ENCODE data around the gene SMTNL2.
"Not testable (repeated sequence)": the region's sequence is repeated elsewhere in the genome, so short reads cannot be mapped to it uniquely, and the experiment has no call there.

The SMTNL2 gene

DNA sequence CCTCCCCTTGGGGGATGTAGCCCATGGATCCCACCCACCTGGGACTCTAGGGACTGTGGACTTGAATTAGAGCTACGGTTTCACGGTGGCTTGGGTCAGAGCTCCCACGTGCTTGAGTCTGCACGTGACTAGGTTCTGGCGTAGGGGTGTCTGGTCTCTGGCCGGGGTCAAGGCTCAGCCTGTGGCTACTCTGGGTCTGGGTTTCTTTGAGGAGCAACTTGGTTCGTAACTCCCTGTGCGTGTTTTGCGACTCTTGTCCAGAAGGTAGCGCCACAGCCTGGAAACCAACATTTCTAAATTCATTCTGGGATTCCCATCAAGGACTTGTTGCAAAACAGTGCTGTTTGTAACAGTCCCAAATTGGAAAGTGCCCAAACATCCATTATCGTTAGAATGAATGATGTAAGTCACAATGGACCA lies 23.5 kb upstream of the SMTNL2 start:
- peak; percentile 47 for DNase-seq

DNA sequence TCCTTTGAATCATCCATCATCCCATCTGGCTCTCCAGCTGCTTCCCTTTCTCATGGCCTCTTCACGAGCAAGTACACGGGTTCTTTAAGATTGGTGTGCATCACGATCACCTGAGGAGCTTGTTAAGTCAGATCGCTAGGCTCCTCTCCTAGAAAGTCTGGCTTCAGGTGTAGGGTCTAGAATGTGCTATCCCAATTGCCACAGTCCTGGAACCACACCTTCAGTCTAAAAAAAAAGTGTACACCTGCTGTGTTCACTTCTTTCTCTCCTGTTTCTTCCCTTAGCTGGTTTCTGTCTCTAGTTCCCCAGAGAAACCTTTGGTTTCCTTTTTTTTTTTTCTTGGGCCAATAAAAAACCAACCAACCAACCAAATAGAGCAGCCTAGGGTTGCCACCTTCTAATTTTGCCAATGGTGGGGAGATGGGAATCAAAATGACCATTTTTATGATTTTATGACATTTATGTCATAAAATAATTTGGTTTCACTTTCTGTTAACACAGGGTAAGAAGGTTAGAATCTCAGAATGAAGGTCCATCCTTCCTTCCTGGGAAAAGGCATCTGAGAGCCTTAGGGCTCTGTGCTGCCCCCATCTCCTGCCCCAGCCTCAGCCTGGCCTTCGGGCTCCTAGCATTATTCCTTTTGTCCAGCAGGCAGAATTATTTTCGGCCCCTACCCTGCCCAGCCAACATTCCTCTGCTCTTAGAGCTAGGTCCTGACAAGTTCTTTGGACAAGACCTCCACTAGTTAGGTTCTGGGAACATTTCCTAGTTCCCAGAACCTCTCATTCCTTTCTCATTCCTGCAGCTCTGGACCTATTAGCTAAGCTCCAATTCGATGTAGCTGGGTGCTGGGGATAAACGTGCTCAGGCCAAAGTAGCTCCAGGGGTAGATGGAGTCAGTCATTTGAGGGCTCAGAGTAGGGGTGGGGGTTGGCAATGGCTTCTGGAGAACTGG lies 22.0 kb upstream of the SMTNL2 start:
- no peak for DNase-seq

DNA sequence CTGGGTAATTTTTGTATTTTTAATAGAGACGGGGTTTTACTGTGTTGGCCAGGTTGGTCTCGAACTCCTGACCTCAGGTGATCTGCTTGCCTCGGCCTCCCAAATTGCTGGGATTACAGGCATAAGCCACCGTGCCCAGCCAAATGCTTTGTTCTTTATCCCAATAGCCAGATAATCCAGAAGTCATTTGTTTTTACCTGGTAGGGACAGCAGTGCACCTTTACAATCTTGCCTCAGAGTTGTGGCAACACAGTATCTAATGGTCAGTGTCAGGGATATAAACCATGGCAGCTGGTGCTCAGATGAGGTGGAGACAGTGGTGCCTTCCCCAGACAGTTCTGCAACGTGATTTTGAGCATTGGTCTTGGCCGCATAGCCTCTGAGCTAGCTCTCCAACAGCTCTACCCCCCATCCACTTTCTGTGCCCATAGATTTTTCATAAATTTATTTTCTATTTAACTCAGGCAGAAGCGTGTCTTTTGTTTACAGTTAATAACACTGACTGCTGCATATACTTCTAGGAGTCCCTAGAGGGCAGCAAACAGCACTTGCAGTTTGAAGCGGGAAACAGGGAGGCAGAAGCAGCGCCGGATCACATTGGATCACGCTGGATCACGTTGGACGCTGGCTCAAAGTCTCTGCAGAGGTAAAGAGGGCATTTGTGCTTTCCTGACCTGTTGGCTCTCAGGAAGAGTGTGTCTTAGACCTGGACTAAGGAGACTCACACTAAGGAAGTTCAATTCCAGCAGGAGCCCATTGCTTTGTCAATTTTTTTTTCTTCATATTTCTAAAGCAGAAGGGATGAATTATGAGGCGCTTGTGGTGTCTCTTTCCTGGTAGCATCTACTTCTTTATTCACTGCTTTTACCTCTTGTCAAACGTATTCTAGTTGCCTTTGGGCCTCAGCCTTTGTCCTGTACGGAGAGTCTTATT lies 18.9 kb upstream of the SMTNL2 start:
- peak; percentile 82 for DNase-seq

DNA sequence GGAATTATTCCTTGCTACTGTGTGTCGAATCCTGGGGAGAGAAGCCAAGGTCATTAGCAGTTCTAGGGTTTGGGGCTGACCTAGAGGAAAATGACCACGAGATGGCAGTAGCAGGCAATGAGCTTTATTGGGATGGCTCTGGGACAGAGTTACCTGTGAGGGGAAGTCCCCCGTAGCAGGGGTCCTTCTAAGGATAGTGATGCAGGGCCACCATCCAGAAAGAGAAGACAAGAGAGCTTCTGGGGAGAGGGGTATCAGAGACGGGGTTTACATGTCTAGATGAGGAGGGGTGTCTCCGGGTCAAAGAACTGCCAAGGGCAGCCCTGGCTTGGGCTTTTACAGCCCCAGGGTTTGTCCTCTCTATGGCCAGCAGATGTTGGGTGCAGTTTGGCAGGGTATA lies 17.5 kb upstream of the SMTNL2 start:
- DNase-seq: peak; percentile 47

DNA sequence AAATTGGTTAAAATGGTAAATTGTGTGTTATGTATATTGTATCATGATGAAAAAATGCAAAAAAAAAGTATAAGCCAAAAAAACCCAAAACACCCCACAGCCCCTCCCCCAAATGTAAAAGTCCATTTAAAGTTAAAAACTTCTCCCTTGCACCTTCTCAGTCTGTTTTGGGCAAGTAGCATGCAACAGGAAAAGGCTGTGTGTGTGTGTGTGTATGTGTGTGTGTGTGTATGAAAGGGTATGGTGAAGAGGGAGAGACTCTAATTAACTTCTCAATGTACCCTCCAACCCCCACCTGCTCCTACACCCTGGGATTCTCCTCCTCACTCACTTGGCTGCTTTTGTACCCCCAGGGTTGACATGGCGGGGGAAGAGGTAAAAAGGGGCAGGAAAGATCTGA lies 14.7 kb upstream of the SMTNL2 start:
- DNase-seq: no peak

DNA sequence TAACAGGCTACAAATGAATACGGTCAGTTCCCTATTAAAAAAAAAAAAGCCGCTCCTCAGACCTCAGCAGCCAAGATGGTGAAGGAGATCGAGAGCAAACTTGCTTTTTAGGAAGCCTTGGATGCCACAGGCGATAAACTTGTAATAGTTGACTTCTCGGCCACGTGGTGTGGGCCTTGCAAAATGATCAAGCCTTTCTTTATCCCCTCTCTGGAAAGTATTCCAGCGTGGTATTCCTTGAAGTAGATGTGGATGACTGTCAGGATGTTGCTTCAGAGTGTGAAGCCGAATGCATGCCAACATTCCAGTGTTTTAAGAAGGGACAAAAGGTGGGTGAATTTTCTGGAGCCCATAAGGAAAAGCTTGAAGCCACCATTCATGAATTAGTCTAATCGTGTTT lies 12.2 kb upstream of the SMTNL2 start:
- DNase-seq: no peak

DNA sequence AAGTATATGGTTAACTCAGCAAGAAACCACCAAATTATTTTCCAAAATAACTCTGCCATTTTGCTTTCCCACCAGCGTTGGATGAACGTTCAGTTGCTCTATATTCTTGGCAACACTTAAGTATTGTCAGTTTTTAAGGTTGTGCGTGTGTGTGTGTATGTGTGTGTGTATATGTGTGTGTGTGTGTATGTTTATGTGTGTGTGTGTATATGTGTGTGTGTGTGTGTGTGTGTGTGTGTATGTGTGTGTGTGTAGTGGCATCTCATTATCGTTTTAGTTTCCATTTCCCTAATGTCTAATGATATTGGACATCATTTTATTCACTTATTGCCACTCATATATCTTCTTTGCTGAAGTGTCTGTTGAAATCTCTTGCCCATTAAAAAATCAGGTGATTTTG lies 11.2 kb upstream of the SMTNL2 start:
- no peak for DNase-seq

DNA sequence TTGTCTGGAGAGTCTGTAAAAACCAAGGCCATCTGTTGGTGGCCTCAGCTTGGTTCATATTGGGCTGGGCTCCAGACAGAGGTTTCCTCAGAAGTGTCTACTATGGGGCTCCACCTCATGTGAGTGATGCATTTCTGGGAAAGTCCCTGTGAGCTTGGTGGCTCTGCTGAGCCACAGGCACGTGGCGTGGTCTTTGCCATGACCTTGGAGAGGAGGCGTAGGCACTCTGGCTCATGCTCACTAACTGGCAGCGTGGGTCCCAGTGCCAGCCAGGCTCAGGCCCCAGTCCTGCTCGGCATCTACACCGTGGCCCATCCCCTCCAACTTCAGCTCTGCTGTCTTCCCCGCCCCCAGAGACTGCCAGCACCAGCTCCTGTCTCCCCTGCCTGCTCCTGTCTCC lies 10.7 kb upstream of the SMTNL2 start:
- no peak for DNase-seq

DNA sequence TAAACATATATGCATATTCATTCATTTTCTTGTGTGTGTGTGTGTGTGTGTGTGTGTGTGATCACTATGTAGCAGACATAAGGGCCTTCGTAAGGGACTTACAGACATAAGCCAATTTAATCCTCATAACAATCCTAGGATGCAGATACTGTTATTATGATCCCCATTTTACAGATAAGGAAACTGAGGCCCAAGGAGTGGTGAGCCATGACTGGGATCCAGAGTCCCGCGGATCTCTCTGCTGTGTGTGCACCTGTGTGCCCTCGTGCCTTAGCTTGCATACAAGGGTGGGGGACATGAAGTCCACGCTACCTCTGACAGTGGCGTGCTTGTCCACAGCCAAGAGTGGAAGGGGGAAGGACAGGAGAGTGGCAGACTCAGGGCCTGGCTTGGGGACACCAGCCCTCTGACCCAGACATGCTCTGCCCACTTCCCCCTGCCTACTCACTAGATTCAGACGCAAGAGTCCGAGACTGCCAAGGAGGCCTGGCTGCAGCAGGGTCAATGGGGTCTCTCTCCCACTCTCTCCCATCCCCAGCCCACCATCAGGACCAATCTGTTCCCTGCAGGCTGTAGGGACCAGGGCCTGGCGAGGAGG lies 9.8 kb upstream of the SMTNL2 start:
- DNase-seq: no peak

DNA sequence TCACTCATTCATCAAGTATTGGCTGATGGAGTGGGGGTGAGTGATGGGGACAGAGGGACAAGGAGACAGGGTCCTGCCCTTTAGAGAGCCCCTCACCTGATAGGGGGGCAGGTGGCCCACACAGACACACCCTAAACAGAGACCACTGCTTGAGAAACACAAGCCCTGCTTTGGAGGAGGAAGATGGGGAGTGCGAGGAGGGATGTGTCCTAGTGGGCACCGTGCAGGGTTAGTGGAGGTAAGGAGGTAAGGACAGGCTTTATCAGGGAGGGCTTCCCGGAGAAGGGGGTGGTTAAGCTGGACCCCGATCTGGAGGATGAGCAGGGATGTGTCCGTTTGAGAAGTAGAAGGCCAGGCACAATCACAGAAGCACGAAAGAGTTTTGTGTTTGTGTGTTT lies 8.2 kb upstream of the SMTNL2 start:
- DNase-seq: no peak

DNA sequence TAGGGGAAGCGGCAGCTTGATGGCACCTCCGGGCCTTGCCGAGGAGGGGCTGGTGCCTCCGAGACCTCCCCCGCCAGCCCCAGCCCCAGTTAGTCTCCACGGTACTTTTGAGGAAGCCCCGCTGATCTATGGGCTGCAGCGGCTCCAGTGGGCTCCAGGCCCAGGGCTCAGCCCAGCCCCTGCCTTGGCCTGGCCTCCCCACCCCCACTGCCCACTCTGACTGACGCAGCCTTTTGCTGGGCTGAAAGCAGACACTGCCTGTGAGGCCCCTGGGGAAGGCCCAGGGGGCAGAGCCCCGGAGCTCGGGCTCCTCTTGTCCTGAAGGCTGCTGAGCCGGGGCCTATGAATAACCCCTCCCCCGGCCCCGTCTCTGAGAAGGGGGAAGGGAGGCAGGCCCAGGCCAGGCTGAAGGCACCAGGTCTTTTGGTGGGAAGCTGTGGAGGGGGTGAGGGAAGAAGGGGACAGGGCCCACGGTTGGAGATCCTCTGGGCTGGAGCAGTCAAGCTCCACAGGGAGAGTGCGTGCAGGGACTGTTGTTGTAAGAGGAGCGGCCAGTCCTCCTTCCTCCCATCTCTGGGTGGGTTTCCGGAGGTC lies 7.5 kb upstream of the SMTNL2 start:
- DNase-seq: no peak

DNA sequence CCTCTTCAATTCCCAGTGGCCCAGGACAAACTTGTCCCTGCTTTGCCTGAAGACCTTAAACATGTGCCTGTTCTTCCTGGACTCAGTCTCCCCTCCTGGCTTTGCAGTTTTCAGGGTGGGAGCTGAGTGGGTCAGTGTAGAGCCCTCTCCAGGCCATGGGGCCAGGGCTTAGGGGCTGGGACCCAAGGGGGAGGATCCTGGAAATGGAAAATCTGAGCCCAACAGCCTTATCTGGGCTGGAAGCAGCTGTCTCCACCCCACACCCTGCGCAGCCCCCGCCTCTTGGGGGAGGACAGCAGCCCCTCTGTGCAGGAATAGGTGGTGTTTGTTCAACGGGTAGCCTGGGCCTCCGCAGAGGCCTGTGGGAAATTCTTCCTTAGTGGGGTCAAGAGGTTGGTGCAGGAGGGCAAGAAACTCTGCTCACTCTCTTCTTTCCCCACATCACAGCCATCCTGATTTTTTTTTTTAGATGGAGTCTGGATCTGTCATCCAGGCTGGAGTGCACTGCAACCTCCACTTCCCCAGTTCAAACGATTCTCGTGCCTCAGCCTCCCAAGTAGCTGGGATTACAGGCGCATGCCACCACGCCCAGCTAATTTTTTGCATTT lies 6.8 kb upstream of the SMTNL2 start:
- no peak for DNase-seq

DNA sequence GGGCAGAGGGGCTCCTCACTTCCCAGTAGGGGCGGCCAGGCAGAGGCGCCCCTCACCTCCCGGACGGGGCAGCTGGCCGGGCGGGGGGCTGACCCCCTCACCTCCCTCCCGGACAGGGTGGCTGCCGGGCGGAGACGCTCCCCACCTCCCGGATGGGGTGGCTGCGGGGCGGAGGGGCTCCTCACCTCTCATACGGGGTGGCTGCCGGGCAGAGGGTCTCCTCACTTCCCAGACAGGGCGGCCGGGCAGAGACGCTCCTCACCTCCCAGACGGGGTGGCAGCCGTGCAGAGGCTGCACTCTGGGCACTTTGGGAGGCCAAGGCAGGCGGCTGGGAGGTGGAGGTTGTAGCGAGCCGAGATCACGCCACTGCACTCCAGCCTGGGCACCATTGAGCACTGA lies 6.0 kb upstream of the SMTNL2 start:
- not testable (repeated sequence) for DNase-seq

DNA sequence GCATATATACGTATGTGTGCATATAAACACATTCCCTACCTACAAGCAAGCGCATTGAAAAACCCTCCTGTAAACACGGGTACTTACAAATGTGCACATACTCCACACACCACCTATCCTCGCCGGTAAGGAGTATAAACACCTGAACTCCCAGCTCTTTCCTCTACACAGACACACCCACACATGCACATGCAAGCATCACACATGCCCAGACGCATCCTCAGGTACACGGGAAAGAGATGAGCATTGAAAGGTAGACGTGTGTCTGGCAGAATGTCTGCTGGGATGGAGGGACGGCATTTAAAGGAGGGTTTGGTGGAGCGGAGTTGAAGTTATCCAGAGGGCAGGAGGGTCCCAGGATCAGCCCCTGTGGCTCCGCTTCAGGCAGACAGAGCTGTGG lies 4.7 kb upstream of the SMTNL2 start:
- no peak for DNase-seq

DNA sequence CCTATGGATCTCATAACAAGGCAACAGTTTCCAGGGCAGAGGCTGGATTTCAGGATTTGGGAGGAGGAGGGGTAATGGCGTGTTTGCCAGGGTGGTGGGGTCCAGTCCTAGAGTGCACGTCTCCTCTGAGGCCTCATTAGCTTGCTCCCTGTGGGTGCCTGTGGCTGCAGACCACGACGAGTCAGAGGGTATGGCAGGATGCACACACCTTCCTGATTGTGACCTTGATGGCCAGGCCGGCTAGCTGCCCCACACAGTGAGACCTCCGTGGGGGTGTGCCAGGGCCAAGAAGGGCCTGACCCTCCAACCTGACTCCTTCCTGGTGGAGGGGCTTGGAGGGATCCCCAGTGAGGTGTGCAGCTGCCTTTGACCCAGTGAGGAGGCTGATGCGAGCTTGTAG lies 4.0 kb upstream of the SMTNL2 start:
- DNase-seq: no peak

DNA sequence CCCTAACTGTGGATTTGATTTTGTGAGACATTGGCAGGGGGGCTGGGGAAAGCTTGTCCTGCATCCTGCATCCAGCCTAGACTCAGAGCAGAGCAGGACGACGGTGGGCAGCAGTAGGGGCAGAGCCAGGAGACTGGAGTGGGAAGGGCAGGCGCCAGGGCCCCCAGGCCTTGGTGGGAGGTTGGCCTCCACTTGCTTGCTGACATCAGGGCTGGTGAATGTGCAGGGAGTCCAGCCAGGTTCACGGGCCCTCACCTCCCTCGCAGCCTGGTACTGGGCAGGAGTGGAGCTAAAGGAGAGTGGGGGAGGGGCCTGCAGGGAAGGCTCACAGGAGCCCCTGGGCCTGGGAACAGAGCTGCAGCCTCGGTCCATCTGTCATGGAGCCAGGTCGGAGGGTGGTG lies 2.2 kb upstream of the SMTNL2 start:
- no peak for DNase-seq

DNA sequence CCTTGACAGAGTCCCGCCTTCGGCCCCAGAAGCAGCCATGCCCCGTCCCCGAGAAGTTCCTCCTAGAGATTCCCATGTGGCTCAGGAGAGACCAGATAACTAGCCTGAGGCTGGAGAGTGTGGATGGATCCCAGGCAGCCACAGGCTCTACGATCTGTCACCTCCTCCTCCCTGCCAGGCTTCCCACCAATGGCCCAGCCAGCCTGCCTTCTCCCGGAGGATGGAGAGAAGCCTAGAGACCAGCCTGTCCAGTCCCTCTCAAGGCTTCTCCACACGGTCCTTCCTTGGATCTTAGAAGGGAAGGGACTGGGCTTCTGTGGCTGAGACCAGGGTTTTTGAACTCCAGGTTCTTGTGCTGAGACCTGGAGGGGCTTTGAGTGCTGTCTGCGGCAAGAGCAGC lies 1.6 kb upstream of the SMTNL2 start:
- no peak for DNase-seq

DNA sequence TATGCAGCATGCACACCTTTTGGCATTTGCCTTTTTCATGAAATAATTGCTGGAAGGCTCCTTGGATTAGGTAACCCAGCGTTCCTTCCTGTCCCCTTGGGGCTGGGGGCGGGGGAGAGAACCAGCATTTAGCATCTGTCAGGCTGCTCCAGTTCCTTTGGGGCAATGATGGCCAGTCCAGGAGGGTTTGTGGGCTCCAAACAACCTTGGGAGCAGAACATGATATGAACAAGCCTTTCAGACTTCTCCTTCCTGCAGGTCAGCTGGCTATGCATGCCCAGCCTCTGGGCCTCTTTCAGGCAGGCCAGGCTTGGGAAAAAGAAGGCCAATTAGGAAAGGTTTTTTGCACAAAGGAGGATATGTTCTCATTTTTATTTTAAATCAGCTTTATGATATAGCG lies 1.1 kb upstream of the SMTNL2 start:
- DNase-seq: no peak

DNA sequence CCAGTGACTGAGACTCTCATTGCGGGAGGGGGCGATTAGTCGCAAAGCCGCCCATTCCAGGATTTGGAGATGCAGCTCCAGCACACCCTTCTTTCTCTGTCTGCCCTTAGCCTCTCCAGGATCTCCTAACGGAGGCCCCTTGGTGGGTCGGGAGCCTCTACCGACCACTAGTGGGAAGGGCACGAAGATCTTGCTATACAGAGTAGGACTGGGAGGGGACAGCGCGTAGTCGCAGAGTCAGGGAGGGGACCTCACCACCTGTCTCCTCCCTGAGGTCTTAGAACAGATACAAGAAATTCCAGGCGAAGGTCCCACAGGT lies 588 bp upstream of the SMTNL2 start:
- no peak for DNase-seq

DNA sequence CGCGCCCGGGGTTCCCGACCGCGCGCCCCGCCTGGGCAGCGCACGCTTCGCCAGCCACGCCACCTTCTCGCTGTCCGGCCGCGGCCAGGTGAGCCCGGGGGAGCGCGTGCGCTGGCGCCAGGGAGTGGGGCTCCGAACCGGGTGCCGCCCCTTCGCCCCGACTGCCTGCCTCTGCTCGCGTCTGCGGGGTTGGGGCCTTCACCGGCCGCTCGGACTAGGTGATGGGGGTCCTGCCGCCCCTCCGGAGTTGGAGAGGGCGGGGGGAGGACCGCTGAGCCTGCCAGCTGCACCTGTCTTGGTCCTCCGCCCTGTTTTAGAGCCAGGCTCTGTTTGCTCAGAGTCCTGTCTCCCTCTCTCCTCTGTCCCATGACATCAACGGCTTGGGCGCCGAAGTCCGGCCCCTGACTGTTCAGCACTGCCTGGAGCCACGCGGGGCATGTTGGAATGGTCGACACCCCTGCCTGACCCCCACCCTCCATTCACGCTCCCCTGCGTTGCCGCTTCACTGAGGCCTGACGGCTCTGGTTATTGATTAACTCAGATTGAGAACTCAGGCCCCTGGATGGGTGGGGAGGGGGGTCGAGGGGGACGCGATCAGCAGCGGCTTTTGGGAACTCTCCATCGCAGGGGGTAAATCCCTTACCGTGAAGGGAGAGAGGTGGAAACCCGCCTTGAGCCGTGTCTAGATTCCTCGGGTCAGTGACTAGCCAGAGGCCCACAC lies 748 bp downstream of the SMTNL2 start:
- DNase-seq: no peak

DNA sequence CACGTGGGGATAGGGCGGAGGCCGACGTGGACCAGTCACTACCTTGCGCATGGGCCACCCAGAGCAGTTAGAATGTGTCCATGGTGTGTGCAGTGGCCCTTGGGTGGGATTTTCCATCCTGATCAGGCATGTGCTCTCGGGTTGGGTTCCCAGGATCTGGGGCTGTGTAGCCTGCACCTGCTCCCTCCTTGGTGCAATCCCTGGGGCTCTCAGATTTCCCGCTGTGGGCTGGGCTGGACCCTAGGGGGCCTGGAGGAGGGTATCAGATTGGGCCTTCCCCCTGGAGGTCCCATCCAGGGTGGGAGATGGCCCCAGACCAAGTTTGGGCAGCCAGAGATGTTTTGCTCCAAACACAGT lies 1.3 kb downstream of the SMTNL2 start:
- no peak for DNase-seq

DNA sequence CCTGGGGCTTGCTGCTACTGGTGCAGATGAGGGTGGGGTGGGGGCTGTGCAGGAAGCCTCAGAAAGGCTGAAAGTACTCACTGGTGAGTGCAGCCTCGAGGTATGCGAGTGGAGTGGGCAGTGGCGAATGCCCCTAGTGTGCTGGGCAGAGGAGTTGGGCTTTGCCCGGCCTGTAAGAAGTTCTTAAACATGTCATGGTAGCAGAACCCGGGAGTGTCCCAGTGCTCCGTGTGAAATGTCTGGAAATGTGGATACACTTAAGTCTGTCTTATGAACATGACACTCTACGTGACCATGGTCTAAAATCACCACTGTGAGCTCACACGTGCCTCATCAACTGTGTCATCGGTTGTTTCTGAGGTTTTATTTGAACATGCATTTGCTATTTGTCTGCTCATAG lies 1.7 kb downstream of the SMTNL2 start:
- no peak for DNase-seq
